NCI-H2029 (cell line): ENCODE results near the gene NFATC2.

Source experiments
- DNase-seq: peaks from one replicate; lab custom pipeline; 2025; lab: John Stamatoyannopoulos, UW

NFATC2 gene

DNA sequence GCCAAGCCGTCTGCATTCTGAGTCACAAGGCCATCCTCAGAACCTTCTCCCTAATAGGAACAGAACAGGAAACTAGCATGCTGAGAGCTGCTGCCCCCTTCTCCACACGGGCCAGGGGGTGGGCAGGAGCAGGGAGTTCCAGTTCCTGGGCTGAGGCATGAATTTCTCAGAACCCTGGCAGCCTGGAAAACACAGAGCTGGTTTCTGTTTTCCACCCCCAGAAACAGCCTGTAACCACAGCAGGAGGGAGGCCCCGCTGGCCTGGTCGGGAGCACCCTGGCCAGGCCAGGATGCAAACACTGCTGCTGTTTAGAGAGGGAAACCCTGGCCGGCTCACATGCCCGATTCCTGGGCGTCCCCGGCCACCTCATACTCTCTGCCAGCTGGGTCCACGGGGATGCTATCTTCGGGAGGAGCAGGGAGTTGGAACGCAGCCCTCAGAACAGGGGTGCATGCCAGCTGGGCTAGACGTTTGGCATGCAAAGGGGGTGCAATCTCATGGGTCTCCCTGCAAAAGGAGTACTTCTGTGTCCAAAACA, 130.1 kb downstream of the NFATC2 start:
- DNase-seq, result no peak

- no peak for DNase-seq
Measured at GRCh38 chr20:51411870-51412269, 130.6 kb downstream of the NFATC2 start.

- DNase-seq, result no peak
Measured at GRCh38 chr20:51410586-51411325, 131.8 kb downstream of the NFATC2 start.

DNA sequence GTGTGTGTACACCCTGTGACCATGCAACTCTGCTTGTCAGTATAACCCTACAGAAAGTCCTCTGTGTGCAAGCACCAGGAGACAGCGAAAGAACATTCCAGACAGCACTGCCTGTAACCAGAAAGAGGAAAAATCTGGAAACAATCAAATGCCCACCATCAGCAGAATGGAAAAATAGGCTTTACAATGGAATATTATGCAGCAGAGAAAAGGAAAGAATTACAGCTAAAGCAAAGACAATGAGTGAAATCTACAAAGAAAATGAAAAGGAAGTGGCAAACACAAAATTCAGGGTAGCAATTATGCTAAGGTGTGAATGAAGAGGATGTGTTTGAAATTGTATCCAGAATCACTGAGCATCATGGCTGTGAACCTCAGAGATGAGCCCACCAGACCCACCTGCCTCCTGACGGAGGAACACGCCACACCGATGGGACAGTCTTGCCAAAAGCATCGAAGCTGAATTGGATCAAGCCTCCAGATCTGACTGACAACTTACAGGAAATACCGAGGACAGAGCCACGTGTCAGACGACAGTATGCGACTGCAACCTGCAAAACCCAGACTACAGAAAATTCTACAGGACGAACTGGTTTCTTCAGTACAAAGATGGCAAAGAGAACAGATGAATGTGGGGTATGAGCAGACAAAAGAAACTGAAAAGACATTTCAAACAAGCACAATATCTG, 133.2 kb downstream of the NFATC2 start:
- DNase-seq, result no peak

DNA sequence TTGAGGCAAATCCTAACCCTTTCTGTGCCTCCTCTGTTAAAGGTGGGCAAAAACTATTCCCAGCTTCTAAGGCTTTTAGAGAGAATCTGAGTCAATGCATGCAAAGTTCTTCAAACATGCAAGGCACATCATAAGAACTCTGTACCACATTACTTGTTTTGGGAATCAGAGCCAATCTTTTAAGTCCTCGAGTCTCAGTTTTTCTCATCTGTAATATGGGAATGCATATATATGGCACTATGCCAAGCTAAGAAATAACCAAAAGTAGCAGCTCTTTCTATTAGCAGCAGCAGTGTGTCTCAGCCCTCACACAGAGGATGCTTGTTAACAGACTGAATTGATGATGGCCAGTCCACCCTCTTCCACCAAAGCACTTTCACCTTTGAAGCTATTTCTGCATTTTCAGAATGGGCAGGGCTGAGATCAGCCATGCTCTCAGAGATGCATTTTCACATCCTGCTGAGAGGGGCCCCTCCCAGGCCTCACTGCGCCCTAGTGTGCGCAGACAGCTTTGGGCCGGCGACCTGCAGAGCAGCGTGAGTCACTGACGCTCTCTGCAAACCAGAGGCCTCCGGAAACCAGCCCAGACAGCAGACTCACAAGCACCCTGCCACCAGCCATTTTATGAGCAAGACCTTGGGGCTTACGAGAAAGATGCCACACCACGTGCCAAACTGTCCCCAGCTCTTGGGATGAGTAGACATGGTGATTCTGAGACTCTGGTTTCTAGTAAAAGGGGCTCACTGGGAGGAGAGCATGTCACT, 138.0 kb downstream of the NFATC2 start:
- DNase-seq, result no peak

- no peak for DNase-seq
Measured at GRCh38 chr20:51403466-51404220, 138.9 kb downstream of the NFATC2 start.

GRCh38 chr20:51402201-51402600, 140.3 kb downstream of the NFATC2 start:
- DNase-seq, result no peak

DNA sequence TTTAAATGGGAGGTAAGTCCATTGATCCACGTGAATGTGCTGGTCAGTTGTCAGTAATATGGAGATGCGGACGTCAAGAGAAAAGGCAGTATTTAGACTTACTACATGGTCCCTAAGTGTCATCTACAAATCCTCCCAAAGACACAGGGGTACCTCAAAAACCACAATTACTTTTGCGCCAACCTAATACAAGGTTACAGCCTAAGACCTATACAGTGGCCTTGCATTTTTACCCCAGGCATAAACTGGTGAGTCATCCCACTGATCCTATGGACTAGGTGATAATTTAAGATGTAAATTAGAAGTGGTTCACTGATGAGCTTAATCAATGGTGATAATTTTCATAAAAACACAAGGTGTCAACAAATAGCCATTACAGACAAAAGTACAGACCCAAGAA, 141.0 kb downstream of the NFATC2 start:
- no peak for DNase-seq

DNA sequence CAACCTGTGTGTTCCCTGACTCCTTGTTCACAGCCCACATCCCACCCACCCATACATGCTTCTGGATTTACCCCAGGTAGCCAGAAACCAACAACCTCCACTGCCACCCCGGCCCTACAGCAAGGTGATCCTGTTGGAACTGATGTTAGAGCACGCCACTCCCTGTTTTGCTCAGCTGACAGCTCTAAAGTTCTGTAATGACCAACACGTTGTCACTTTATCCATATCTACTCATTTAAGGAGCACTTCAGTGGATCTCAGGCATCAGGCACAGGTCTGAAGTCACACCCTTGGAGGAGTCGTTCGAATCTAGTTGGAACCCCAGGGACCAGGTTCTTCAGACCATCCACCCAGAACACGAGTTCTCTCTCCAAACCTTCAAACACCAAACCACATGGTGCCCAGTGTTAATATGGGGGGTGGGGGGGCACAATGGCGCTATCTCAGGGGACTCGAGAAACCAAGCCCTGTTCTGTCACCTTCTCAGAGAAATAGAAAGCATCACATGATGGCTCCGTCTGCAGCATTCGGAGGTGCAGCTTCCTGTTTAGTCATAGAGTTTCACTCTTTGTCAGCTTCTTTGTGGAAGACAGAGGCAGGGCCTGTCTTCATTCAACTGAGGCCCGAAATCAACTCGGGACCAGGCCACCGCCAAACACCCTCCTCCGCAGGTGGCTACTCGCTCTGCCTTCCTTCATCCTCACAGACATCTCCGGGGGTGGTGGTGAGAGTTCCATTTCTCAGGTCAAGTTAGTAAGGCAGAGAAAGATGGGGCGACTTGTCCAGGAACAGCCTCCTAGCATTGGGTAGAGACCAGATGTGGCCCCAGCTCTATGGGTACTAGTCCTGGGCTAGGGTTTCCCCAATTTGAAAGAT, 142.2 kb downstream of the NFATC2 start:
- DNase-seq, result no peak

DNA sequence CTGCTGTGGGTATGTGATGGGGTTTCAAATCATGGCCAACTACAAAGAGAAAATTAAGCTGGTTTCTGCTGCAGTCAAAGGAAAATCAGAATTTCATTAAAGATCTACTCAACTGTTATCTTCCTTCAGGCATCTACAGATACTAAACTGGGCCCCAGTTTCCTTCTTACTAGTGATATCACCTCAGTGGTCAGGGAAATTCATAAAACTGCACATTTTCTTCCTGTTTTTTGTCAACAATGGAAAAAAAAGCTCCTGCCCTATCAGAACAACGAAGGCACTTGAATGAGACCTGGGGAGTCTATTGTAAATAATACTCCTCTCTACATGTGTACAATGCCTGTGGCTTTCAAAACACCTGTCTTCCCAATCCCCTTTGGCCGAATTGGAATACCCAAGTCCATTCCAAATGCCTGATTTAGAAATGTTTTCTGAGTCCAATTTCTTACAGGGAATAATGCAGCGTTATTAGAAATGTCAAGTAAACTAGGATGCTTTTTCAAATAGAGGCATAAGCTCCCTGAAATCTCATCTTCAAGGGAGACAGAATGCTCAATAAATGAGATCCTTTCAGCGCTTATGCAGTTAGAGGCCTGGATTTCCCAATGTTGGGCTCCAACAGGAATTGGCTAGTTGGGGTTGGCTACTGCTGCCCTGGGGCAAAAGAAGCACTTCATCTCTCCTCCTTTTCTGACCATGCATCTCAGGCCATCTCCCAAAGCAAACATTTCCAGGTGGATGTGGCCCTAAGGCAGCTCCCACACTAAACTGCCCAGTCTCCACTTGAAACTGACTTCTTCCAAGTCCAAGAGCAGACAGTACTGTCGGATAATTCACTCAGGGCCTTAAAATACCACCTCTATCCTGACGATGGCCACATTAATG, 143.3 kb downstream of the NFATC2 start:
- DNase-seq, result peak; percentile 20

- no peak for DNase-seq
Measured at GRCh38 chr20:51398552-51398951, 144.0 kb downstream of the NFATC2 start.

- DNase-seq, result no peak
Measured at GRCh38 chr20:51398083-51398482, 144.4 kb downstream of the NFATC2 start.

DNA sequence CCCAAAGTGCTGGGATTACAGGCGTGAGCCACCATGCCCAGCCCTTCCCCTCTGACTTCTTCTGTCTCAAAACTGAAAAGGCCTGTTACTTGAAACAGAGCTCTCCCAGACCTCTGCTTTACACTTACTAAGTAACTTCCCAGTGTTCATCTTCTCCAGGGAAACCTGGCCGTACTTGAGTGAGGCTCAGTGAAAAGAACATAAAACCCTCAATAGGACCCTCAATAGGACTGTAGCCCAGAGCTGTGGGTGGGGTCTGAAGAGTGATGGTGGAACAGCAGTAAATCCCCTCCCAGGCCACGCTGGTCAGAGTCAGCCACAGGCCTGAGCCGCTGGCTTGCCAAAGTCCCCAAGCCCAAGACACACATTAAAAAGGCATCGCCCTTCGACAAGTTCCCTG, 145.4 kb downstream of the NFATC2 start:
- DNase-seq, result no peak

DNA sequence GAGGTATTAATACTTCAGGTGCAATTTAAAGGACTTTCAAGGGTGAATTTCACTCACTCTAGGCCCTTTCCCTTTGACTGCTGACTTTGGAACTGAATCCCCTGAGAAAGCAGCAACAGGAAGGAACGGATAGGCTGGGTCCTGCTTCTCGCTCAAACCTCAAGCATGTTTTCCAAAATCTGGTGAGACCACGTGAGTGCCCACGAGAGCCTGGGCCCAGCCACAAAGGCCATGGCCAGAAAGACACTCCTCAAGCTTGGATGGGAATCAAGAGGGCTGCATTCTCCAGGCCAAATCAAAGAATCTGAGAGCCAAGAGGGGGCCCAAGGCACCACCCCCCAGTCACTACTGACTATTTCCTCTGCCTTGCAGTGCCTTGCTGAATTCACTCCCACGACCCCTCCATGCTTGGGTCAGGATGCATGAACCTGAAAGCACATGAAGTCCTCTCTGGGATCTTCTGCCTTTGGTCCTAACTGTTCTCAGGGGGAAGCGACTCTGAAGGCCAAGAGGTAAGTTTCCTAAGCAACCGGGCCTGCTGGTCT, 146.1 kb downstream of the NFATC2 start:
- DNase-seq, result no peak

GRCh38 chr20:51394706-51395105, 147.8 kb downstream of the NFATC2 start:
- no peak for DNase-seq

DNA sequence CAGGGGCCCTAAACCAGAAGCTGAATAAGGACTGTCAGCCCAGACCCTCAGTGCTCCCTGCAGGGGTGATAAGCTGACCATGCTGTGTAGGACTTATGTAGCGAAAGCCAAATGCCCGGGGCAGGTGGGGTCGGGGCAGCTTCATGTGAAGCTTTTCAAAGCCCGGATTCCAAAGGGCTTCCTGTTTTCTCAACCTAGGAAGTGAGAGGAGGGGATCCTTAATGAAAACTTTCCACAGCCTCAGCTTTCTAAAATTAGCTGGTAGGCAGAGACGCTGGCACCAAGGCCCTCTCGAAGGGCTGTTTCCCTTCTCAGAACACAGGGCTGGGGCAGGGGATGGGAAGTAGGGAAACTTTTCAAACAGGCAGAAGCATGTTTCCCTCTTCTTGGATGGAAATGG, 148.9 kb downstream of the NFATC2 start:
- no peak for DNase-seq

GRCh38 chr20:51392614-51393186, 149.8 kb downstream of the NFATC2 start:
- no peak for DNase-seq

DNA sequence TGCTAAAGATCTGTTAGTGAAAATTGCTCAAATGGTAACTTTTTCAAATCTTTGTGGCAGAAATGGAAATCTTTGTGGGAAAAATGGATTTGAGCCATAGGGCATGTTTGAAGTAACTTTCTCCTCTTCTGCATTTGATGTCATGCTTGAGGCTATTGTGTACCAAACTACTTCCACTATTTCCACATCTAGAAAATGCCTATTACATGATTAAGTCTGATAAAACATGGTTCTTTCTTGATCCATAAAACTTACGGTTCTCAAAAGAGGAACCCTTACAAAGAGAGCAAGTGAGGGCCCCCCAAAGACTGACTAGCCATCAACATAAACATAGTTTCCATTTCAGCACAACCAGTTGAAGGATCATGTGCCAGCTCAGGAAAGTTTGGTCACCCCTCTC, 150.6 kb downstream of the NFATC2 start:
- DNase-seq, result no peak

GRCh38 chr20:51389543-51390264, 152.8 kb downstream of the NFATC2 start:
- no peak for DNase-seq
